Measurements from ENCODE around the gene LPGAT1.

The LPGAT1 gene

DNA sequence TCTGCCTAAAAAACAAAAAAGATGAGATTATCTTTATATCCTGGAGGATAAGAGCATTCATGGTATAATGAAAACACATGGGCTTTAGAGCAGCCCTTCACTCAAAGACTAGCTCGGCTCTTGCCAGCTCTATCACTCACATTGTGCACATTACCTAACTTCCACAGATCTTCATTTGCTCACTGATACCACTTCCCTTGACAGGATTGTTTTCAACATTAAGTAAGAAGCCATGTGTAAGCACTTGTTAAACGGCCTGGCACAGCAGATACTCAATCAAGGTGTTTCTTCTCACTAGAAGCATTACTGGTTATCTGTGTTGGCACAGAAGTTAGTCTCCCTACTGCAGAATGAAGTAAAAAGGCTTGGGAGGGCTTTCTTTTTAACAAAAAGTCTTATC lies 18.7 kb downstream of the LPGAT1 start:
- TF ChIP-seq, protein P1, sequence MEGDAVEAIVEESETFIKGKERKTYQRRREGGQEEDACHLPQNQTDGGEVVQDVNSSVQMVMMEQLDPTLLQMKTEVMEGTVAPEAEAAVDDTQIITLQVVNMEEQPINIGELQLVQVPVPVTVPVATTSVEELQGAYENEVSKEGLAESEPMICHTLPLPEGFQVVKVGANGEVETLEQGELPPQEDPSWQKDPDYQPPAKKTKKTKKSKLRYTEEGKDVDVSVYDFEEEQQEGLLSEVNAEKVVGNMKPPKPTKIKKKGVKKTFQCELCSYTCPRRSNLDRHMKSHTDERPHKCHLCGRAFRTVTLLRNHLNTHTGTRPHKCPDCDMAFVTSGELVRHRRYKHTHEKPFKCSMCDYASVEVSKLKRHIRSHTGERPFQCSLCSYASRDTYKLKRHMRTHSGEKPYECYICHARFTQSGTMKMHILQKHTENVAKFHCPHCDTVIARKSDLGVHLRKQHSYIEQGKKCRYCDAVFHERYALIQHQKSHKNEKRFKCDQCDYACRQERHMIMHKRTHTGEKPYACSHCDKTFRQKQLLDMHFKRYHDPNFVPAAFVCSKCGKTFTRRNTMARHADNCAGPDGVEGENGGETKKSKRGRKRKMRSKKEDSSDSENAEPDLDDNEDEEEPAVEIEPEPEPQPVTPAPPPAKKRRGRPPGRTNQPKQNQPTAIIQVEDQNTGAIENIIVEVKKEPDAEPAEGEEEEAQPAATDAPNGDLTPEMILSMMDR (IDR thresholded peaks at IDR 0.05; ENCODE audit: control insufficient read depth, extremely low read depth, insufficient read depth) = no peak
- no peak for DNase-seq (ENCODE audit: low read depth)
- H3K4me3 ChIP-seq (ENCODE audit: low read depth, low read length) = no peak overlapping the region

DNA sequence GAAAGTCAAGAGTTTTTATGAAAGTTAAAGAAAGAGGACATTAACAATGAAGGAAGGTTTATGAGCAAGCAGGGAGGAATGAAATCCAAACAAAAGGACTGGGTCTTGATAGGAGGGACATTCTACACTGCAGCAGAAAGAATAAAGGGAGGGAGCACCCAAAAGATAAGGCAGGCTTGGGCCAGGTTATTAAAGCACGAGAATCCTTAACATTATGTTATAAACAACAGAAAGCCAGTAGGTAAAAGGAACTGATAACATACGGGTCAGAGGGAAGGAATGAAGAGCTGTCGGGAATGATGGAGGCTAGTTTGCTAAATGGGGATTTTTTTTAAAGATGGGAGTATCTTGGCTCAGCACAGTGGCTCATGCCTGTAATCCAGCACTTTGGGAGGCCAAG lies 19.4 kb downstream of the LPGAT1 start:
- TF ChIP-seq, protein P1 (IDR thresholded peaks at IDR 0.05; ENCODE audit: control insufficient read depth, extremely low read depth, insufficient read depth) = no peak
- DNase-seq (ENCODE audit: low read depth) = no peak

DNA sequence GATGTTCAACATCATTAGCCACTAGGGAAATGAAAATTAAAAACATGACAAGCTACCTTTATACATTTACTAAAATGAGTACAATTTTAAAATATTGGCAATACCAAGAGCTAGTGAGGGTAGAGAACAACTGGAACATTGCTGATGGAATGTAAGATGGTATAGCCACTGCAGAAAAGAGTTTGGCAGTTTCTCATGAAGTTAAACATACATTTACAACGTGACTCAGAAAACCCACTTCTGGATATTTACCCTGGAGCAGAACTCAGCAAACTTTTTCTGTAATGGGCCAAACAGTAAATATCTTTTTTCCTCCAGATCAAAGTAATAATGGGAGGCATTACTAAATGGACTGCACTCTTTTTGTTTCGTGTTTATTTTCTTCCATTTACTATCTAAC lies 22.1 kb downstream of the LPGAT1 start:
- peak; percentile 36 for DNase-seq (ENCODE audit: low read depth)
- H3K4me3 ChIP-seq (ENCODE audit: low read depth, low read length) = no peak overlapping the region
- TF ChIP-seq, protein P1 (IDR thresholded peaks at IDR 0.05; ENCODE audit: control insufficient read depth, extremely low read depth, insufficient read depth) = no peak

More for the DNA sequence above, 19.4 kb downstream of the LPGAT1 start:
- H3K4me3 ChIP-seq (ENCODE audit: low read depth, low read length) = no peak overlapping the region

DNA sequence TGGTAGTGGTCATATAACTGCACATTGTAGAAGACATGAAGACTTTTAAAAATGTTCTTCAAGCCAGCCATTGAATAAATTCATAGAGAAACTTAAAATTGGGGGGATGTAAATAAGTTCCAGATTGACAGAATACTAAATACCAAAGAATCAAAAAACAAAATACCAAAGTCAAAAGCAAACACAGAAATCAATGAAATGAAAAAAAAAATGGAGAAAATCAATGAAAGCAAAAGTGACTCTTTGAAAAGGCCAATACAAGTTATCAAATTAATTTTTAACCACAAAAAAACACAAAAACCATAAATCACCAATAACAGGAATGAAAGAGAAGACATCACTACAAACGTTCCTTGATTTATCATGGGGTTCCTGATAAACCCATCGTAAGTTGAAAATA lies 25.6 kb downstream of the LPGAT1 start:
- DNase-seq (ENCODE audit: low read depth) = no peak
- TF ChIP-seq, protein P1 (IDR thresholded peaks at IDR 0.05; ENCODE audit: control insufficient read depth, extremely low read depth, insufficient read depth) = no peak

DNA sequence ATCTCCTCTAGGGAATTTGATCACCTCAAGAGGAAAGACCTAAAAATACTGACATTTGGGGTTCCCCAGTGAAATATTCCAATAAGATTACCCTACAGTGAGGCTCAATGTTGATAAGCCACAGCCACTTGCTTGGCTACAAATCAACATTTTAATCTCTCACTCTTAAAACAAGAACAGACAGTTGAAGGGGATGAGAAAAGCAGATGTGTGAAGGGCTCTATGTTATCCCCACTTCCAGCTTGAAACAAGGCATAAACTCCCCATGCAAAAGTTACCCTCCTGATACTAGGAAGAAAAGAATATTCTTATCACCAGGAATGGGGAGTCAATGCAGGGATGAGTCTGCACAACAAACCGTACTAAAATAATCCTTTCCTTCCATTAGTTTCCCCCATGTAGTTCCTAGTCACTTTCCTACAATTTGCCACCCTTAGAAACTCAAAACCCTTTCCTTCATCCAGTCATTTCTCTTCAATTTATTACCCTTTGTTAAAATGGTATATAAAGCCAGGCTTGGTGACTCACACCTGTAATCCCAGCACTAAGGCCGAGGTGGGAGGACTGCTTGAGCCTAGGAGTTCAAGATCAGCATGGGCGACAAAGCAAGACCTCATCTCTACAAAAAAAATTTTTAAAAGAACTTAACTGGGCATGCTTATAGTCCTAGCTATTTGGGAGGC lies 29.5 kb downstream of the LPGAT1 start:
- H3K4me3 ChIP-seq (ENCODE audit: low read depth, low read length) = no peak overlapping the region
- DNase-seq (ENCODE audit: low read depth) = no peak
- TF ChIP-seq, protein P1 (IDR thresholded peaks at IDR 0.05; ENCODE audit: control insufficient read depth, extremely low read depth, insufficient read depth) = no peak

More for the DNA sequence above, 25.6 kb downstream of the LPGAT1 start:
- H3K4me3 ChIP-seq (ENCODE audit: low read depth, low read length) = no peak overlapping the region

DNA sequence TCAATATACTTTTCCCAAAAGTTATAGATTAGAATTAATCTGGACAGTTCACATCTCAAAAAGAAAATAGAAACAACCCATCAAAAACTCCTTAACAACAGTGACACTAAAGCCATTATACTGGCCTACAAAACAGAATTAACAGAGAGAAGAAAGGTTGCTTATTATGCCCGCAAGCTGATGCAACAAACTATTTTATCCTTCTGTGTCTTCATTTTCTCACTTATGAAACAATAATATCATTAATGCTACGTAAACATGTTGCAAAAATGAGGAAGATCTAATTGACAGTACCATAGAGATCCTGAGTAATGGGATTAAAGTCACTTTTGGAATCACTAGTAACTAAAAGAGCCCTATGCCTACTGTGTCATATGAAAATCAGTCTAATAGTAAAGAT lies 32.6 kb downstream of the LPGAT1 start:
- H3K4me3 ChIP-seq (ENCODE audit: low read depth, low read length) = no peak overlapping the region
- TF ChIP-seq, protein P1 (IDR thresholded peaks at IDR 0.05; ENCODE audit: control insufficient read depth, extremely low read depth, insufficient read depth) = no peak
- DNase-seq (ENCODE audit: low read depth) = no peak

DNA sequence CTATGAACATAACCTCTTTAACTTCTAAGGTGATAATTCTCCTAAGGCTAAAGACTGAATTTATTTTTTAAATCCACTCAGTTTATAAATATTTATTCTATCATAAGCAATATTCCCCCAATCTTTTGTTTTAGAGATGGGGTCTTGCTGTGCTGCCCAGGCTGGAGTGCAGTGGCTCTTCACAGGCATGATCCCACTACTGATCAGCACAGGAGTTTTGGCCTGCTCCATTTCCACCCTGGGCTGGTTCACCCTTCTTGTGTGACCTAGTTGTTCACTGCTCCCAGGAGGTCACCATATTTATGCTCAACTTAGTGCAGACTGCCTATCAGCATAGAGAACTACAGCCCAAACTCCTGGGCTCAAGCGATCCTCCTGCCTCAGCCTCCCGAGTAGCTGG lies 38.6 kb downstream of the LPGAT1 start:
- TF ChIP-seq, protein P1 (IDR thresholded peaks at IDR 0.05; ENCODE audit: control insufficient read depth, extremely low read depth, insufficient read depth) = no peak
- H3K4me3 ChIP-seq (ENCODE audit: low read depth, low read length) = no peak overlapping the region
- DNase-seq (ENCODE audit: low read depth) = no peak
